Ammon's horn (tissue), 1 donor: Measurements from ENCODE around the gene HSF2BP.
"Not testable (repeated sequence)": the region's sequence is repeated elsewhere in the genome, so short reads cannot be mapped to it uniquely, and the experiment has no call there.

ENCODE experiments used
- DNase-seq: peaks from one replicate; pipeline ENCODE4 v3.0.0-alpha.2; 2016; ENCODE audit warnings: low spot score

Gene HSF2BP

GRCh38 chr21:43659136-43660000, at the start of gene HSF2BP, which contains the start of gene RRP1B:
HSF2BP (minus strand) TSS chr21:43659488; CDS start chr21:43658096, 1,392 bp downstream.
RRP1B (plus strand) TSS chr21:43659560; CDS start chr21:43659665, 105 bp downstream.
- peak; percentile 86 for DNase-seq

- no peak for DNase-seq
Observed at GRCh38 chr21:43708745-43709381, 49.6 kb upstream of the HSF2BP start.

DNA sequence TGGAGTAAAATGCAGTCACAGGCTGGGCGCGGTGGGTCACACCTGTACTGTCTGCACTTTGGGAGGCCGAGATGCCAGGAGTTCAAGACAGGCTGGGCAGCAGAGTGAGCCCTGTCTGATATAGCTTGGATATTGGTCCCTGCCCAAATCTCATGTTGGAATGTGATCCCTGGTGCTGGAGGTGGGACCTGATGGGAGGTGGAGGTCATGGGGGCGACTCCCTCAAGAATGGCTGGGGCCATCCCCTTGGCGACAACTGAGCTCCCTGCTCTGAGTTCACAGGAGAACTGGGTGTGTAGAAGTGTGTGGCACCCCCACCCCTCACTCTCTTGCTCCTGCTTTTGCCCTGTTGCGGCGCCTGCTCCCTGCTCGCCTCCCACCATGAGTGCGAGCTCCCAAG, 48.2 kb upstream of the HSF2BP start:
- no peak for DNase-seq

- DNase-seq = no peak
Observed at GRCh38 chr21:43703035-43703880, 44.0 kb upstream of the HSF2BP start.

GRCh38 chr21:43702785-43703034, 43.4 kb upstream of the HSF2BP start:
- DNase-seq = no peak

GRCh38 chr21:43701936-43702784, 42.9 kb upstream of the HSF2BP start:
- no peak for DNase-seq

- no peak for DNase-seq
Observed at GRCh38 chr21:43699933-43700599, 40.8 kb upstream of the HSF2BP start.

- not testable (repeated sequence) for DNase-seq
Observed at GRCh38 chr21:43699492-43699777, 40.1 kb upstream of the HSF2BP start.

- DNase-seq = no peak
Observed at GRCh38 chr21:43697758-43698643, 38.7 kb upstream of the HSF2BP start.

GRCh38 chr21:43696214-43696613, 36.9 kb upstream of the HSF2BP start:
- DNase-seq = no peak

DNA sequence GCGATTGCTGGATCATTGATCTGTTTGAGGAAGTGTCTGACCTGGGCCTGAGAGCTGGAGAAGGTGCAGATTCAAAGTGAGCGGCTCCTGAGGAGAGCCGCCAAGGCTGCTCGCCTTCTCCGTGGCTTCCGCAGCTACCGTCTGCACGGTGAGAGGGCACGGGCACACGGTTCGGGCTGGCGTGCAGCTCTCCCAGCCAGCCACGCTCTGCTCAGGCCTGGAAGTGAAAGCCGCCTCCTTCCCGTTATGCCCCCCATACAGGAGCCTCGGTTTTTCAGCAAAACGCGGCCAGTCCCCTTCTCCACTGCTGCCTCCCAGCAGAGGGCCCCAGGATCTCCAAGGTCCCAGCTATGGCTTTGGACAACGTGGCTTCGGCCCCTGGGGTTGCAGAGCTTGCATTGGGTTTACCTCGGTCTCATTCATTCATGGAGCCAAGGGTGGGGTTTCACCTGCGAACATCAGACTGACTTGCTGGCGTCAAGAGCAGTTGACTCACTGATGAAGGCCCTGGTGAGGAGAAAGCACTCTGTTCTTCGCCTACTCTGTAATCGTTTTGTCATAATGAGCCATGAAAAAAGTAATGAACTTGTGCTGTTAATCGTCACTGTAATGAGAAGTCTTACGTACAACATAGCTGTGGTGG, 35.3 kb upstream of the HSF2BP start:
- DNase-seq = no peak

- no peak for DNase-seq
Observed at GRCh38 chr21:43693981-43694380, 34.7 kb upstream of the HSF2BP start.

- DNase-seq = no peak
Observed at GRCh38 chr21:43692949-43693348, 33.7 kb upstream of the HSF2BP start.

DNA sequence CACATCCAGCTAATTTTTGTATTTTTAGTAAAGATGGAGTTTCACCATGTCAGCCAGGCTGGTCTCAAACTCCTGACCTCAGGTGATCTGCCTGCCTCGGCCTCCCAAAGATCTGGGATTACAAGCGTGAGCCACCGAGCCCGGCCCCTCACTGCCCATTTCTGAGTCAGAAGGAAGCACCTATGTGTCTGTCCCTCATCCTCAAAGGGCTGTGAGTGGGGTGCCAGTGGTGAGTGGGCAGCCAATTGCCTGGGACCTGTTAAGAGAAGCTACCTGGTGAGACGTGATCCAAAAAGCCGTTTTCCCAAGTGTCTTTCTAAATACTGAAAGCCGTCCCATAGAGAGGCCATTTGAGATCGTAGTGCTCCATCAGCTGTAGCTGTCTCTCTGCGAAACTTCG, 32.5 kb upstream of the HSF2BP start:
- DNase-seq = no peak

- DNase-seq = no peak
Observed at GRCh38 chr21:43691086-43691795, 32.0 kb upstream of the HSF2BP start.

DNA sequence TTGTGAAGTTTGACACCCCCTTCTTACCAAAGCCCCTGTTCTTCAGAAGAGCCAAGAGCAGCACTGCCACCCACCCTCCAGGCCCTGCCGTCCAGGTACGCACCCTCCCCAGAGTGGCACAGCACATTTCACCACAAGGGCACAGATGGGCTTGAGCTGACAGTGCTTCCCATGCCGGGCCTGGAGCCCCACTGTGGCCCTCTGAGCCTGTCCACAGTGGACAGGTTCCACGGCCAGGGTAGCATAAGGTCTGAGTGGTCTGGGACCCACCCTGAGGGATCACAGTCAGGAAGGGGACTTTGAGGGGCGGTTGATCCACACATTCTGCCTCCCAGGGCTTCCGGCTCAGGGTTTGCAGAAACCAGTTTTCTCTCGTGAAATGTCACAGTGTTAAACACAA, 31.1 kb upstream of the HSF2BP start:
- DNase-seq = no peak

- no peak for DNase-seq
Observed at GRCh38 chr21:43689556-43690337, 30.5 kb upstream of the HSF2BP start.

- no peak for DNase-seq
Observed at GRCh38 chr21:43688906-43689305, 29.6 kb upstream of the HSF2BP start.
